Superior temporal gyrus (tissue), 1 donor: ENCODE results near the gene AMH.
"Not testable (repeated sequence)": the region's sequence is repeated elsewhere in the genome, so short reads cannot be mapped to it uniquely, and the experiment has no call there.

Experiments used
- DNase-seq: peaks from one replicate; pipeline ENCODE4 v3.0.0-alpha.2; 2016; ENCODE audit errors: extremely low spot score

AMH gene

DNA sequence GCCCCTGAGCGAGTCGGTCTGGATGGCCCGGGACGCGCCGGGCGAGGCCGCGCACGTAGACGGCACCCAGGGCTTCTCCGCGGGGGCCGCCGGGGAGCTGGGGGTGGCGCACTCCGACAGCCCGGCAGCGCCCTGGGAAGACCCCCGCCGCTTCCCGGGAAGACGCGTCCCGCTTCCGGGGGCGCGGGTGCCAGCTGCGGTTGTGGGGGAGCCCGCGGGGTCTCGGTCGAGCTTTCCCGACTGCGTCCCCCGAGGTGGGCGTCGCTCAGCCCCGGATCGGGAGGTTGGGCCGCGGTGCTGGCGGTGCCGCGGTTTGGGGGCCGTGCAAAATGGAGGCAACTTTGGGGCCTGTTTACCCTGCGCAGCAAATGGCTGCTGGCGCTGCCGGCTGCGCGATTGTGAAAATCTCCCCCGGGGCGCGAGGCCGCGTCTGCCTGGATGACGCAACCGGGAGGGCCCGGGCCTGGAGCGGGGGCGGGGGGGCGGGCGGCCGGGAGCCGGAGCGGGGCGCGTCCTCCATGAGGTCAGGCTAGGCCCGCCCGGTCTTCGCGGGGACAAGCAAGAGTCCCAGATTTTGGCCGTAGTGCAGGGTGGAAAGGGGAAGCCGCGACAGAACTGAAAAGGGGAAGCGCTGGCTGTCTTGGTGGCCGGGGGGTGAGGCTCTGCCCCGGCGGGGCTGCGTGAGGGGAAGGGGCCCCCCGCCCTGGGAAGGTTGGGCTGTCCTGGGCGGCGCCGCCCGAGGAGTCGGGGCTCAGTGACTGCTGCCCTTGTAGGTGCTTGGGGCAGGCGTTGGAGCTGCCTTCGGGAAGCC is 21.5 kb downstream of the AMH start:
- DNase-seq = peak; percentile 59

DNA sequence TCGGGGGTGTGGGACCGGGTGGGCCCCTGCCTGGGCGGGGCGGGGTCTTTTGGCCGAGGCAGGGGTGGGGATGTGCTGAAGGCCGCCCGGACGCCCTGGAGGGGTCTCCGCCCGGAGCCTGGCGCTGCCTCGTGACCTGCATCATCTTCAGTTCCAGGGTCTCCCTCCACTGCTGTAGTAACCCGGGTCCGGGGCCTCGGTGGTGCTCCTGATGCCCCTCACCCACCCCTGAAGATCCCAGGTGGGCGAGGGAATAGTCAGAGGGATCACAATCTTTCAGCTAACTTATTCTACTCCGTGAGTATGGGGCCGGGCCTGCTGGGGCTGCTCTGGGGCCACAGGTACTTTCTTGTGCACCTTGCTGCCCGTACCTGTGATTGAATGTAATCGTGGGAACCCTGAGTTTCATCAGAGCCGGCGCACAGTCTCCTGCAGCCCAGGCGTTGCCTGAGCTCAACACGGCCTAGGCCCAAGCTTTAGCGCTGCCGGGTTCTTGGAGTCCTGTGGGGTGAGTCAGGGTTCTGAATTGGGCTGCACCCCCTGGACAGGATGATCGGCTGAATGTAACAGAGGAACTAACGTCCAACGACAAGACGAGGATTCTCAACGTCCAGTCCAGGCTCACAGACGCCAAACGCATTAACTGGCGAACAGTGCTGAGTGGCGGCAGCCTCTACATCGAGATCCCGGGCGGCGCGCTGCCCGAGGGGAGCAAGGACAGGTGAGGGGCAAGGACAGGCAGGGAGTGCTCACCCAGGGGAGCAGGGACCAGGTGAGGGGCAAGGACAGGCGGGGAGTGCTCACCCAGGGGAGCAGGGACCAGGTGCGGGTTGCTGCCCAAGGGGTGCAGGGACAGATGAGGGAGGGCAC is 22.3 kb downstream of the AMH start:
- no peak for DNase-seq

DNA sequence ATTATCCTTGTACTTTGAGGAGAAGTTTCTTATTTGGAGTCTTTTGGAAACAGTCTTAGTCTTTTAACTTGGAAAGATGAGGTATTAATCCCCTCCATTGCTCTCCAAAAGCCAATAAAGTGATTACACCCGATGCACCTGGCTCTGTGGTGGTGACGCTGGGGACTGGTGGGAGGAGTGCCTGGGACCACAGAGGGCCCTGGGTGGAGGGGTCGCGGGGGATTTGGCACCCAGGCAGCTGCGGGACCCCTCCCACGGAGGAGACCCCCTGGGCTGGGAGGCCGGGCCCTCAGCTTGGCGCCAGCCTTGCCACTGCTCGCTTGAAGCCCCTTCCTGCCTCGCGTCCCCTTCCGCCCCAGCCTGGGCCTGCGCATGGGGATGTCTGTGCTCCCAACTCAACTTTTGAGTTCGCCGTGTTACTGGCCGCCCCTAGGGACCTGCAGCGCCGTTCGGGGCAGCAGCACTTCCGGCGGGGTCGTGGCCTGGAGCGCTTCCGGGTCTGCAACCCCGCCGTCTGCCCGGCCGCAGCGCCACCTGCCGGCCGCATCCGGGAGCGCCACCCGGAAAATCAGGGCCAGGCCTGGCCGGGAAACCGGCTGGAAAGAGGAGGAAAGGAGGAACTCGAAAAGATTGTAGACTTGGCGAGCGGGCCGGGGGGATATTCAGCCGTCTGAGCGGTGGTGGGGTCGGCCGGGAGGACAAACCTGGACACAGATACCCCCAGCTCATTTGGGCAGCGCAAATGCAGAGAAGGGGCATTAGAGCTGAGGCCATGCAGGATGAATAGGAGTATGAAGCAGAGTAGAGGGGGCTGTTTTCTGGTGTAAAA is 24.4 kb downstream of the AMH start:
- DNase-seq = peak; percentile 58

DNA sequence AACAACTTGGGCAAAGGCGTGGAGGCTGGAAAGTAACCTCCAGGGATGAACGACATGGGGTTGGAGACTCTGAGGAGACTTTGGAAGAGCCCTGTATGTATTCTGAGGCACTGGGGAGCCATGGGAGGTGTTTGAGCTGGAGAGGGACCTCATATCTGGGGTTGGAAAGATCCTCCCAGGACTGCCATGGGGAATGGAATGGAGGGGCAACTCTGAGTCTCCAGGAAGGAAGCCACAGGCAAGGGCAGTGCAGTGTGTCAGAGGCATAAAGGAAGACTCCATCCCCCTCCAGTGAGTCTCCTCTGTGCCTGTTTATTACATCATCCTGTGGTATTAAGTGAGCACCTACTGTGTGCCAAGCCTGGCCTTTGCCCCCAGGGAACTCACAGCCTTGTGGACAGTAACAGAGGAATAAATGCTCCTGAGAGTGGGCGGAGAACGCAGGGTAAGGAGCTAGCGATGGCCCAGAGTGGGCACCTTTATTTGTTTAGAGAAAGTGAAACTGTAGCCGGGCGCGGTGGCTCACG is 25.1 kb downstream of the AMH start:
- DNase-seq = no peak

DNA sequence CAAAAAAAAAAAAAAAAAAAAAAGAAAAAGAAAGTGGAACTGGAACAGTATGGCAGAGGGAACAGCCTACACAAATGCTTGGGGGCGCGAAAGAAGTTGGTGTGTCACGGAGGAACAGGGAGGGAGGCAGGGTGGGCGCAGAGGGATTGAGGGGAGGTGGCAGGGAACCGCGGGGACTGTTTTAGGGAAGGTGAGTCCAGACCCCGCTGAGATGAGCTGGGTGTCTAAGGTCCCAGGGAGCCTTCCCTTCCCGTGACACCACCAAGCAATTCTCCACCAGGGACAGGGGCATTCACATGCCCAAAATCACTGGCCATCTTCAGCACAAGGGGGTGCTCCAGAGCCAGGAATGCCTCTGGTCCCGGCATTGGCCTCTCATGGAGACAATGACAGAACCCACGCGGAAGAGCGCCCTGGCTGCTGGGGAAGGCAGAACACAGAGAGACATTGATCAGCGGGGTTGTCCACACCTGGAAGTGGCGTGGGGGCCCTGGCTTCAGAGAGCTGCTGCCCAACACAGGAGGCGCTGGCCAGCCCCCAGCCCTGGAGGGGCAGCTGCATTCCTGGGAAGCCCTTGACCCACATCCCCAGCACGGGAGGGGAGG is 25.9 kb downstream of the AMH start:
- peak; percentile 83 for DNase-seq

DNA sequence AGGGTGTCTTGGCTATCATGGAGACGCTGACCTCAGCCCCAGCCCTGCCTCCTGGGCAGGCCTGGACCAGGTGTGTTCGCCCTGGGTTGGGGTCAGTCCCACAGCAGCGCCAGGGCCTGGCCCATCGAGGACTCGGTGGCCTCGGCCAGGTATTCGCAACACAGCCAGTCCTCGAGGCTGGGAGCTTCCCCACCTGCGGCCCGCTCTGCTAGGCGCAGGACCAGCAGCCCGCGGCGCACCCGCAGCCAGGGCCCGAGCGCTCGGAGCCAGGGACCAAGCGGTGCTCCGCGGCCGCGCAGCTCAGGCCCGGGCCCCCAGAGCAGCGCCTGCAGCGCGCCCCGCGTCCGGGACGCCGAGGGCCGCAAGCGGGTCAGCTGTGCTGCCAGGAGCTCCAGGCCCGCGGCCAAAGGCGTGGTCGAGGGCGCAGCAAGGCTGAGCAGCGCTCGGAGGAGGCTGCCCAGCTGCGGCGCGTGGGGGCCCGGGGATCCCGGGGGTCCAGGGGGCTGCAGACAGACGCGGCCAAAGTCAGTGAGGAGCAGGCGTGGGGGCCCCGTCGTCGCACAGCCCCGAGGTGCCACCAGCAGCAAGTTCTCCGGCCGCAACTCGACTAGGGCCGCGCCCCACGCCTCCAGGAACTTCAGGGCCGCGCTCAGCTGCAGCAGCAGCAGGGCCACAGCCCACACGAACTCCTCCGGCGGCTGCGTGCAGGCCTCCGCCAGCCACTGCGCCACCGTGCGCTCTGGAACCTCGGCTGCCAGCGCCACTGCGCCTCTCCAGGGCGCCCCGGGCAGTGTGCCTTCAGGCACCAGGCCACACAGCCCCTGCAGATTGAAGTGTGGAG is 26.7 kb downstream of the AMH start:
- DNase-seq = no peak

DNA sequence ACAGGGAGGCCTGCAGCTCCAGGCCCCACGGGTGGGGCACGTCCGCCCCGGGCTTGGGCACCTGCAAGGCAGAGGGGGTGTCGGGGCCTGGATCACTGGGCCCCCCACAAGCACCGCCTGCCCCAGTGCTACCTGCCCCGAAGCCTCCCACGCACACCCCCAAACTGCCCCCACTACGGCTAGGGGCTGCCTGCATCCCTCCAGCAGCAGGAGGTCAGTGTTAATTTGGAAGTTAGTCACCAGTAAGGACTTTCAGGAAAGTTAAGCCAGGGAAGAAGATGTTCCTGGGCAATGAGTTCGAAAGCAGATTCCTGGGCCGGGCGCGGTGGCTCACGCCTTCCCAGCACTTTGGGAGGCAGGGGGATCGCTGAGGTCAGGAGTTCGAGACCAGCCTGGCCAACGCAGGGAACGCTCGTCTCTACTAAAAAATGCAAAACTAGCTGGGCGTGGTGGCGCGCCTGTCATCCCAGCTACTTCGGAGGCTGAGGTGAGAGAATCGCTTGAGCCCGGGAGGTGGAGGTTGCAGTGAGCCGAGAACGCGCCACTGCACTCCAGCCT is 27.4 kb downstream of the AMH start:
- no peak for DNase-seq

DNA sequence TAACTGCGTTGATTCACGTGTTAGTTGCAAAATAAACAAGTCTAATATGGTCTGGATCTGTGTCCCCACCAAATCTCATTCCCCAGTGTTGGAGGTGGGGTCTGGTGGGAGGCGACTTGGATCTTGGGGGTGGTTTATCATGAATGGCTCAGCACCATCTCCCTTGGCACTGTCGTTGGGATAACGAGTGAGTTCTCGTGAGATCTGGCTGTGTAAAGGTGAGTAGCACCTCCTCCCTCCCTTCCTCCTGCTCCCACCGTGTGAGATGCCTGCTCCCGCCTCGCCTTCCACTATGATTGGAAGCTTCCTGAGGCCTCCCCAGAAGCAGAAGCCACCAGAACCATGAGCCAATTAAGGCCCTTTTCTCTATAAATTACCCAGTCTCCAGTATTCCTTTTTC is 28.0 kb downstream of the AMH start:
- no peak for DNase-seq

DNA sequence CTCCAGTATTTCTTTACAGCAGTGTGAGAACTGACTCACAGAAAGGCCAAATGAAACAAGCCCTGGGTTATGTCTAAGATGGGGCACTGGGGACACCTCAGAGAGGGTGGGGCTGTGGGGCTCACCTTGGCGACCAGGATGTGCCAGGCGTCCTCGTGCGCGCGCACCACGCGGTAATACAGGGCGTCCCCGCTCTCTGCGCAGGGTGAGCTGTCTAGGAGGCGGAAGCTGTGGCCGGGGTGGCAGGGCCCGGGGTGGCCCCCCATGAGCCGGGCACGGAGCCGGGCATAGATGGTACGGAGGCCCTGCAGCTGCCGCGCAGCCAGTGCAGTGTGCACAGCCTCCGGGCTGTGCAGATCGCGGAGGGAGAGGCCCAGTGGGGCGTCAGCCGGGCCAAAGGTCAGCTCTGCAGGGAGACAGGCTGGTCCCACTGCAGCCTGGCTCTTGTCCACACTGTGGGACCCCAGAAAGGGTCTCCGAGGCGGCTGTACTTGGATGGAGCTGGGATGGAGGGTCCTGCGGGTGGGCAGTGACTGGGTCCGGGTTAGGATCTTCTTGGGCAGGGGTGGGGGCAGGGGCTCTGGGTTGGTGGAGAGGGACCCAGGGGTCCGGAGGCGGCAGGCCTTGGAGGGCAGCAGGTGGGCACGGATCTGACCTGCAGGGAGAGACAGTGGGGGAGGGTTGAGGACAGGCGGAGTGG is 29.5 kb downstream of the AMH start:
- no peak for DNase-seq

DNA sequence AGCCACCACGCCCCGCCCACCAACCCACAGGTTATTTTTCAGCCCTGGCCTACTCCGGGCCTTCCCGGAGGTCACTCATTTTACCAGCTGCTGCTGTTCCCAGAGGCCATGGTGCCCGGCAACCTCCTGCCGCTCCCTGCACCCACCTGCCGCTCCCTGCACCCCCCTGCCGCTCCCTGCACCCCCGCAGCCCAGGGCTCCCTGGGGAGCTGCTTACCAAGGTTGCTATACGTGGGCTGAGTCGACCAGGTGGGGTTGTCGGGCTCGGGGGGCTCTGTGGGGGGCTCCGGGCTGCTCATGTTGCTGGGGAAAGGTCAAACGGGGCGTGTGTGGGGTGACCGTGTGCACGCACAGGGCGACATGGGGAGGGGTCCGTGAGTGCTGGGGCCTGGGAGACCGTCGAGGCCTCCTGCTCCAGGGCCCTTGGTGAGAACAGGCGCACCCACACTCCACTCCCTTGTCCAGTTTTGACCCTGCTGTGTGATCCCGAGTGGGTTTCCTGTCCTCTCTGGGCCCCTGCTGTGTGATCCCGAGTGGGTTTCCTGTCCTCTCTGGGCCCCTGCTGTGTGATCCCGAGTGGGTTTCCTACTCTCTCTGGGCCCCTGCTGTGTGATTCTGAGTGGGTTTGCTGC is 31.6 kb downstream of the AMH start:
- DNase-seq = no peak

DNA sequence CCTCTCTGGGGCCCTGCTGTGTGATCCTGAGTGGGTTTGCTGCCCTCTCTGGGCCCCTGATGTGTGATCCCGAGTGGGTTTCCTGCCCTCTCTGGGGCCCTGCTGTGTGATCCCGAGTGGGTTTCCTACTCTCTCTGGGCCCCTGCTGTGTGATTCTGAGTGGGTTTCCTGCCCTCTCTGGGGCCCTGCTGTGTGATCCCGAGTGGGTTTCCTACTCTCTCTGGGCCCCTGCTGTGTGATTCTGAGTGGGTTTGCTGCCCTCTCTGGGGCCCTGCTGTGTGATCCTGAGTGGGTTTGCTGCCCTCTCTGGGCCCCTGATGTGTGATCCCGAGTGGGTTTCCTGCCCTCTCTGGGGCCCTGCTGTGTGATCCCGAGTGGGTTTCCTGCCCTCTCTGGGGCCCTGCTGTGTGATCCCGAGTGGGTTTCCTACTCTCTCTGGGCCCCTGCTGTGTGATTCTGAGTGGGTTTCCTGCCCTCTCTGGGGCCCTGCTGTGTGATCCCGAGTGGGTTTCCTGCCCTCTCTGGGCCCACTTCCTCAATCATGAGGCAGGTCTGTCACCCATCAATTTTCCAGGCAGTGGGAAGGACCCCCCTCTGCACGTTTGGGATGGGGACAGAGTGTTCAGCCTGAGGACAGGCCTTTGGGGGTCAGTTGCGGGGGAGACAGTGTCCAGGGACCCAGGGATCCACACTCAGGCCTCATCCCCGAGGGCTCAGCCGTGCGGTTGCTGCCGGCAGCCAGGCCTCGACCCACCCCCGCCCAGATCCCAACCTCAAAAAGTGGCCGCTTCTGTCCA is 32.3 kb downstream of the AMH start:
- DNase-seq = not testable (repeated sequence)

DNA sequence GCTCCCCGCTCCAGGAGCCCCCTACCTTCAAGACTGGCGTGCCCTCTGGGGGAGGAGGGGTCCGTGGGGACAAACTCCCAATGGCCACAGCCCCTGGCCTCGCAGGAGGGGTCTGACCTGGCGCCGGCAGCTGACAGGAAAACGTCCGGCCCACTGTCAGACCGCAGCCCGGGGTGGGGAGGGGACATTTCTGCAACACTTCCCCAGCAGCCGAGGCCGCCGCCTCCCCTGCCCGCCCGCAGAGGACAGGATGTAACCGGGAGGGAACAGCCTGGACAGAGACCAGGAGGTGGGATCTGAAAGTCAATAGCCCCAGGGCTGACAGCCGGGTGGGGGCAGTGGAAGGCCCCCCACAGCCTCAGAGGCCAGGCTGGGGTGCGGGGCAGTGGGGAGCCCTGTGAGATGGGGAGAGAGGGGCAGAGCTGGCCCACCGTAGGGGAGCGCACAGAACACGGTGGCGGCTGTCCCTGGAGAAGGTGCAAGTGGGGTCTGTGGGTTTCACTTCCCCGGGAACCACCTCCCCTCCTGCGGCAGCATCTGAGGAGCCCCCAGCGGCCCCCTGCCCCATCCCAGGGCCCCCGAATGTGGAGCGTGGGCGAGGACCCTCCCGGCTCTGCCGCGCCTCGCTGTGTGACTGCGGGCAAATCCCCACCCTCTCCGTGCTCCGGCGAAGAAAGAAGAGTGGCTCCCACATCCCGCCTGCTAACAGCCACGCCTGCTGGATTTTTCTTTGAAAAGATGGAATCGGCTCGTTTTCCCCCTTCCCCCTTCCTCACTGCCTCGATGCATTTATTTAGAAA is 33.1 kb downstream of the AMH start, which contains the start of gene PEAK3:
PEAK3 (minus strand) TSS at position 114 of the 800 bp plus-strand sequence. CDS start 1,244 bp downstream, outside the sequence.
- no peak for DNase-seq

DNA sequence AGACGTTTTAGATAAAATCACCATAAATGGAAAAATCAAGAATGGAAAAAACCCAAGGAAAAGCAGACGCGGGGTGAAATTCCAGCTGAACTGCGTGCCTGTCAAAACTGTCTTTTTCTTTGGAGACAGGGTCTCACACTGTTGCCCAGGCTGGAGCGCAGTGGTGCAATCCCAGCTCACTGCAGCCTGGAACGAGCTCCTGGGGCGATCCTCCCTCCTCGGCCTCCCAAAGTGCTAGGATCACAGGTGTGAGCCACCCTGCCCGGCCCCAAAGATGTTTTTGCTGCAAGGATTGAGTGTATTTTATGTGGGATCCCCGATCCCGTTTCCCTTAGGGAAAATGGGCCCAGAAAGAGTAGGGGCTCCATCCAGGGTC is 33.7 kb downstream of the AMH start:
- DNase-seq = no peak

DNA sequence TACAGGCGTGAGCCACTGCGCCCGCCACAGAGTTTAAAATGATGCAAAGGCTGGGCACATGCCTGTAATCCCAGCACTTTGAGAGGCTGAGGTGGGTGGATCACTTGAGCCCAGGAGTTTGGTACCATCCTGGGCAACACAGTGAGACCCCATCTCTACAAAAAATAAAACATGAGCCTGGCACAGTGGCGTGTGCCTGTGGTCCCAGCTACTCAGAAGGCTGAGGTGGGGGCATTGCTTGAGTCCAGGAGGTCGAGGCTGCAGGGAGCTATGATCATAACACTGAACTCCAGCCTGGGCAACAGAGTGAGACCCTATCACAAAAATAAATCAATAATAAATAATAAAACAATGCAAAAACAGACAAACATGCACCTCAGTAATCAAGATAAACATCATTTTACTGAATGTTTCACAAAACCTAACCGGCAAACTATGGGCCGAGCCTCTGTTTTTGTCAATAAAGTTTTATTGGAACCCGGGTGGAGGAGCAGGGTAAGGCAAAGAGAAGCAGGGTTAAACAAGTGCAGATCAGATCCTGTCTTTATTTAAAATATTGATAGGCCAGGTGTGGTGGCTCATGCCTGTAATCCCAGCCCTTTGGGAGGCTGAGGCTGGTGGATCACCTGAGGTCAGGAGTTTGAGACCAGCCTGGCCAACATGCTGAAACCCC is 34.8 kb downstream of the AMH start:
- no peak for DNase-seq

DNA sequence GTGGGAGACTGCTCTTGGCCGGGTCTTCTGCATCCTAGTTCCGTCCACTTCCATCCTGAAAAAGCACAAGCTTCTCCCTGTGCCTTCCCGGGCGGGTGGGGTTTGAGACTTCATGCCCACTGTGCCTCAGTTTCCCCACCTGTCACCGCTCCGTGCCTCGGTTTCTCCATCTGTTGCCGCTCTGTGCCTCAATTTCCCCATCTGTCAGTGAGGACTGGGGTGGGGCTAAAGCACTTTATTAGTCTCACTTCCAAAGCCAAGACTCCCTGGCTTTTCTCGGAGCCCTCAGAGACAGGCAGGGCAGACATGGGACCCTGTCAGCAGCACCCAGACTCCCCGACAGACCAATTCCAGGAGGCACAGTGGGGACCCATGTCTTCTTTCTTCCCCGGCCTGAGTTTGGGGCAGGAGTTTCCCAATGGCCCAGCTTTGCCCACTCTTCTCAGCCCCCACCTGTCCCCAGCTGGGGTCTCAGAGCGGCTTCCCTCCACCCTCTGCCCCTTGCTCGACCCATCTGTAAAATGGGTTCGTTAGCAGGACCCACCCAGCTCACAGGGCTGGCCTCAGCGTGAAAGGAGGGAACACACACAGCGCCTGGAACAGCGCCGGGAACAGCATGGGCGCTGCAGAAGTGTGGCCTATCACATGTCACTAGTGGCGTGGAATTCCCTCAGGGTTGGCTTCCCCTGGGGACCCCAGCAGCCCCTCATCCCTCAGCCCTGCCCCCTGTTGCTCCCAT is 37.4 kb downstream of the AMH start:
- no peak for DNase-seq
